CD4-positive, alpha-beta T cell treated with Interleukin-12 subunit alpha and Interleukin-12 subunit beta, for 1 hour (primary cell): Measurements from ENCODE around the gene CCRL2.
A peak's percentile ranks its signal among the peaks of the same experiment; 100 is the strongest.
"Not testable (repeated sequence)": the region's sequence is repeated elsewhere in the genome, so short reads cannot be mapped to it uniquely, and the experiment has no call there.

ENCODE experiments used
- DNase-seq: peaks from one replicate; pipeline ENCODE4 v3.0.0-alpha.2; 2020

Gene CCRL2

DNA sequence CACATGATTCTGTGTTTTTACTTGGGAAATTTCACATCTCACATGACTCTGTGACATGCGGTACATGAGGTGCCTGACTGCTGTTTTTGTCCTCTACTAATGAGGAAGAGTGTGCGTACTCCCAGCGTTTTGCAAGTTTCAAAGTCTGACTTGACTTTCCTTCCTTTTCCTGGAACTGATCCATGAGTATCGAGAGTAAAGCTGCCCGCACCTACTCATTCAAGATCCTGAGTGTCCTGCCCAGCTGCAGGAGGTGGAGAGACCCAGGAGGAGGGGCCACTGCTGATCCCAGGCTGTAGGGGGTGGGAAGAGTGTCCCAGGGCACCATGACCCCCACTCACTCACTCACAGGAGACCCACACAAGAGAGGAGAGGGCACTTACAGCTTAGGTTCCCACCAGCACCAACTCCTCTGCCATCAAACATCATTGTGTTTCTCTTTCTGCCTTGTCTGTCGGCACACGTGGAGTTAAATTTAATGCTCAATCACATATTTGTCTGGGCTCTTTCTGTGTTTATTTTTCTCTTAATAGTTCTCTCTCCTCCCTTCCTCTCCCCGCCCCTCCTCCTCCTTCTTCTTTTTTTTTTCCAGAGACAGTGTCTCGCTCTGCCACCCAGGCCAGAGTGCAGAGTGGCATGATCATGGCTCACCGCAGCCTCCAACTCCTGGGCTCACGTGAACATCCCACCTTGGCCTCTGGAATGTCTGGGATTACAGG is 1.6 kb upstream of the CCRL2 start:
- DNase-seq: no peak

DNA sequence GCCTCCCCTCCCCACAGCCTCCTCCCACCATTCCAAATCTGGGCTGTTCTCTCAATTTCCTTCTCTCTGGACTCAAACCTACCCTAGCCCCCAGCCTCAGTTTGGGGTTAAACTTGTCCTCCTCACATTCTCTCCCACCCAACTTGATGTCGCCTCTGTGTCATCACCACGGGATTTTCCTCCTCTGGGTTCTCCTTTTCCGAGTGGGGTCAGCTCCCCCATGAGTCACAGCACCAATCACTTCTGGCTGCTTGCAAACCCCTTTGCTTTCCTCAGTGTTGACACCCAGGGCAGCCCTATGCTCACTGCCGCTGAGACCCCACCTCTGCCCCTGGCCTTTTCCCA is 644 bp upstream of the CCRL2 start:
- peak; percentile 10 for DNase-seq

DNA sequence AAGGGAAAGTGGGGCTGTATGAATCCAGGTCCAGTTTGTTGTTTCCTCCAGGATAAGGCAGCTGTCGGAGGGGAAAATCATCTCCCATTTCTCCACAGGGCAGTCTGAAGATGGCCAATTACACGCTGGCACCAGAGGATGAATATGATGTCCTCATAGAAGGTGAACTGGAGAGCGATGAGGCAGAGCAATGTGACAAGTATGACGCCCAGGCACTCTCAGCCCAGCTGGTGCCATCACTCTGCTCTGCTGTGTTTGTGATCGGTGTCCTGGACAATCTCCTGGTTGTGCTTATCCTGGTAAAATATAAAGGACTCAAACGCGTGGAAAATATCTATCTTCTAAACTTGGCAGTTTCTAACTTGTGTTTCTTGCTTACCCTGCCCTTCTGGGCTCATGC is 911 bp downstream of the CCRL2 start:
- DNase-seq: no peak

DNA sequence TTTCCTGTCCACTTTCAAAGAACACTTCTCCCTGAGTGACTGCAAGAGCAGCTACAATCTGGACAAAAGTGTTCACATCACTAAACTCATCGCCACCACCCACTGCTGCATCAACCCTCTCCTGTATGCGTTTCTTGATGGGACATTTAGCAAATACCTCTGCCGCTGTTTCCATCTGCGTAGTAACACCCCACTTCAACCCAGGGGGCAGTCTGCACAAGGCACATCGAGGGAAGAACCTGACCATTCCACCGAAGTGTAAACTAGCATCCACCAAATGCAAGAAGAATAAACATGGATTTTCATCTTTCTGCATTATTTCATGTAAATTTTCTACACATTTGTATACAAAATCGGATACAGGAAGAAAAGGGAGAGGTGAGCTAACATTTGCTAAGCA is 1.8 kb downstream of the CCRL2 start:
- no peak for DNase-seq

DNA sequence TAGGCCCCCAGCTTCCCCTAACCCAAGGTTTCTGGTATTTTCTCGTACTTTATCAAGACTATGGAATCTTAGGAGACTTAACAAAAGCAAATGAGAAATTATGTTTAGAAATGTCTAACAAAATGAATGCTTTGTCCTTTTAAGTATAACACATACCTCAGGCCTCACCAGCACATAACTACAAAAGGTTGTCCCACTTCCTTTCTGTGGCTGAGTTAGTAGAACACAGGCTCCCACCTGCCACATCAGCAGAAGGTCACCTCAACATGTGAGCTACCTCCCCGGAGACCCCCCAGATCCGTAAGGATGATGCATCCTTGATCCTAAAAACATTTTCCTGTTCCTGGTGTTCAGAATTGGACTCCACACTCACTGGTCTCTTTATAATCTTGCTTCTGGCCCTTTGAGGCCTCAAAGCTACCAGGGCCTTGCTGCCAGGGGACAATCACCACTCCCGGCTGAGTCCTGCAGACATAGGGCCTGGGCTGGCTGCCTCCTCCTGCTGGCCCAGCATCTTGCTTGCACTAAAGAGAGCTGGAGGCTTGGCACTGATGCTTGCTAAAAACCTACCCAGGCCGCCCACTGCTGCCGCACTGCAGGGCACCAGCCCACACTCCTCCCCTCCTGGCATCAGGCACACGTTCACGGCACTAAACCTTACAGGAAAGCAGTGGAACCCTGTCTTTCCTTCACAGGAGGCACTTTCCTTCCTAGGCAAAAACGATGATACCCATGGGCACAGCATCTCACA is 2.9 kb downstream of the CCRL2 start:
- no peak for DNase-seq

DNA sequence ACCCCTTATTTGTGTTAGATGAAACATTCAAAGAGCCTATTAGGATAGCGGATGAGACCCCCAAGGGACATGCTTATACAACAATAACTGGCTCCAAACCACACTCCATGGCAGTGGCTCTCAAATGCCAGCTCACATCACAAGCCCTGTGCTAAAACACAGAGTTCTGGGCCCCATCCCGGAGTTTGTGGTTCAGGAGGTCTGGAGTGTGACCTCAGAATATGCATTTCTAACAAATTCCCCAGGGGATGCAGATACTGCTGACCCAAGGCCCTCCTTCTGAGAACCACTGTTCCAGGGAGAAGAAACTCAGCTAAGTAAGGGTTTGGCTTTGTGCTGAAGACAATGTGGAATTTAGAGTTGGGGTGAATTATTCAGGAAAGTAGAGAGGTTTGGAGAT is 3.6 kb downstream of the CCRL2 start:
- no peak for DNase-seq

DNA sequence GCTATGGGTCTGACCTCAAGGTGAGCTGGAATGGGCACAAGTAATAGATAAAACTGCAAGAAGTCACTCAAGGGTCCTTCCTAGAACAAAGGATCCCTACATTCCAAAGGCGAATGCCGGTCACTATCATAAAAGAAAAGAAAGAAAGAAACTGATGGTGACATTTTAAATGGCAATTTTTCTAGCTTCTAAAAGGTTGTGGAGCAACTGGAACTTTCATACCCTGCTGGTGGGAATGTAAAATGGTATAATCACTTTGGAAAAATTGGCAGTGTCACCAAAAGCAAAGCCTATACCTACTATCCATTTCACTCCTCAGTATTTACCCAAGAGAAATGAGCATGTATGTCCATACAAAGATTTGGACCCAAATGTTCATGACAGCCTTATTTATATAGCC is 4.2 kb downstream of the CCRL2 start:
- no peak for DNase-seq

DNA sequence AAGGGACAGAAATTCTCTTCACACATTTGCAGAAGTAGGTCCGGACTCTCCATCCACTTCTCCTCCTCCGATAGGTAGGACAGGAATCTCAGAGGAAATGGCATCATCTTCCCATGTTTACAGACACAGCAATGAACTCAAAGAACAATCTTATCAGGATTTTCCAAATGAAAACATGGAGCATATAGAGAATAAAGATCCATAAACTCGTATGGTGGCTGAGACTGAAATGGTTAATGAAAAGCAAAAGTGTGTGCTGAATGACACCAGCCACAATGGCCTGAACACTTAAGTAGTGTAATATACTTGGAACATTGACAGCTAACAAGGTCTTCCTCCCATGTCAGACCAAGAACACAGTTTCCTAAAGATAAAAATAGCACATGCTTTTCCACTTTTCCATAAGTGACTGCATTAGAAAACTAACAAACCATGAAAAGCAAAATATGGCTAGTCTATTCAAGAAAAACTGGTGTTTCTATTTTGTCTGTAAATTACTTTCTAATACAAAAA is 5.8 kb downstream of the CCRL2 start:
- no peak for DNase-seq

DNA sequence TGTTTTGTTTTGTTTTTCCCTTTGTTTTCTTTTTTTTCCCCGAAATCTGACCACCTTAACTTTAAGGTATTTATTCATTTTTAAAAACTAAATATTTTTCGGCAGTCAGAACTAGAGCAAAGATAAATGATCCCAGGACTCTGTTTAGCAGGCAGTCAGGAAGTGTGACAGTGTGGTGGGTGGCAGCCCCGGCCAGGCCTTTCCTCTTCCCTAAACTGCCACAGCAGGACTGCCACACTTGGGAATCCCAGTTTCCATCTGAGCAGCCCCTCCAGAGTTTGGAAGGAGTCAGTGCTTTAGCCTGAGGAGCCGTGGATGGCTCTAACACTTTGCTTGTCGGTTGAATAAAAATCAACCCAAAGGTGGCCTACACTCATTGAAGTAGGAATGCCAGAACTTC is 6.9 kb downstream of the CCRL2 start:
- no peak for DNase-seq

DNA sequence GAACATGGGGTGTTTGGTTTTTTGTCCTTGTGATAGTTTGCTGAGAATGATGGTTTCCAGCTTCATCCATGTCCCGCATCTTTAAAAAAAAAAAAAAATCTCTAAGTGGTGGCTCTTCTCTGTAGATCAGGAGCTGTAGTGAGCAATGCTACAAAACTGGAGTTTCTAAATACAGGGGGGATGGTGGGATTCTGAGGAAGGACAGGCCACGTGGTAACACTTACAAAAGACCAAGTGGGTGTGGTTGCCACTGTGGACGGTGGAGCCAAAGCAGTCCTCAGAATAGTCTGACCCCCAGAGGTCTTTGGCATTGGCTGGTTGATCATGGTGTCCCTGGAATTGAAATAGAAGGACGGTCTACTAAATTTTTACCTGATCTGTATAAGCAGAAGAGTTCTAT is 7.7 kb downstream of the CCRL2 start:
- DNase-seq: no peak

DNA sequence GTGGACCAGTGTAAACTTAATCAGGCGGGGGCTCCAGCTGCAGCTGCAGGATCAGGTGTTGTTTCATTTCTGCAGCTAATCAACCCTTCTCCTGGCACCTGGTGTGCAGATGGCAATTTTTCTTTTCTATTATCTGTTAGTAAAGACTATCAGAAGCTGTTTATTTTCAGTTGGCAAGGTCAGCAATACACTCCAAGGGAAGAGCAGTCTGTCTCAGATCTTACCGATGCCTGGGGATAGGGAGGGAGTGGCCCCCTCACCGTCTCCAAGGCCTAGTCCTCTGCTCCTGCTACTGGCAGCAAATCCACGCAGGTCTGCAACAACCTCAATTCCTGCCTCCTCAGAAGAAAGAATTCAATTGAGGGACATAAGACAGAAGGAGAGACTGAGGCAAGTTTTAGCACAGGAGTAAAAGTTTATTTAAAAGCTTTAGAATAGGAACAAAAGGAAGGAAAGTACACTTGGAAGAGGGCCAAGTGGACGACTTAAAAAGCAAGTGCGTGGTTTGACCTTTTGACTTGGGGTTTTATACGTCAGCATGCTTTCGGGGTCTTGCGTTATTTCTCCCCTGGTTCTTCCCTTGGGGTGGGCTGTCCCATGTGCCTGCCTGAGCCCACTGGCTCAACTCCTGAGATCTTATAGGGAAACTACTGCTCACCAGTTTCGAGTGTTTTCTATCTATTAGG is 9.2 kb downstream of the CCRL2 start:
- no peak for DNase-seq

DNA sequence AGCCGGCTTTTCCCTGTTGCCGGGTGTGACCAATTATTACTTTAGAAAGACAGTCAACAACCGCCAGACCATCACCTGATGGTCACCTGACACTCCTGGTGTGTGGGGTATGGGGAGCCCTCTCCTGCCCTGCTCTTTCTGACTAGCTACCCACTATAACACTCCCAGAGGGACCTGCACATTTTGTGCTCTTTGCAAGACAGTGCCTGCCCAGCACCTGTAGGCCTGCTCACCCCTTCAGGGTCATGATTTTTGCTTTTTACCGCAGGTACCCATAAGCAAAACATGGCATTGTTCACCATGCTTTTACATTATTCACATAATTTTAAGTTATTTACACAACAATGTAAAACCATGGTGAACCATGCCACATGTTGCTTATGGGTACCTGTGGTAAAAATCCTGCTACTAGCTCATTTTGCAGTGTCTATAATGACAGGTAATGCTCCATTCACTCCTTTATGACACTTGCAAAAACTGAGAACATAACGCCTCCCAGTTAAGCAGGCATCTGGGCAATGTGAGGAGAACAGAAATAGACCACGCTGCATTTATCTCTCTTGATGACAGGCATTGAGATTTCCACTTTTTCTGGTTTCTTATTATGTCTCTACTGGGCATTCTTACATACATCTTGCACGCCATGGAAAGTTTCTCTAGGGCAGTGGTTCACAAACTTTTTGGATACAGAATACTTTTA is 9.9 kb downstream of the CCRL2 start:
- DNase-seq: no peak

DNA sequence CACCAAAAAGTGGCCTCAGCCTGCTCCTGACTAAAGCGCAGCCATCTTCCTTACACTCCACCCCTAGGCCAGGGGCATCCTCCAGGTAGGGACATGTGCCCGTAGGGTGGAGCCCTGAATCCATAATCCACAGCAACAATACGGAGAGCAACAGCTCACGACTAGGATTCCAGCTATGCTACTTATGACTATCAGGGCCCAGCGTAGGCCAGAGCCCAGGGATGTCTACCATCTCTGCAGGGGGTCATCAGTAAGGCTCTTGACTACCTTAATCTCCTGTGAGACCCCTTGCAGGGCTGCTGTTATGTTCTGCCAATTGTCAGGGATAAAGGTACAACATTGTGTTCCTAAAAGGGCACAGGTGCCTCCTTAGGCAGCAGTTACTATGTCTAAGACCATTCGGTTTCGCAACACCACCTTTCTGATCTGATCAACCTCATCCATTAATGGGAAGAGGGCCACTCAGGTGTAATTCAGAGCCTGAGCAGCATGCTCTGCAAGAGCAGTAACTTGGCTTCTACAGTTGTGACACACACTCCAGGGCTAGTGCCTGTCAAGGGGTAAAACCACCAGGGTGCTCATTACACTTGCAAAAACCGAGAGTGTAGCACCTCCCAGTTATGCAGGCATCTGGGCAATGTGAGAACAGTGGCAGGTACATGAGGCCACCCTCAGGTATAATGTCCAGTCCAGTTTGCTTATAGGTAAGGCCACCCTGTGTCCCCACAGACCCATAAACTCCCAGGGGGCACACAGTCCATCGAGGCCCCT is 11.0 kb downstream of the CCRL2 start:
- no peak for DNase-seq

DNA sequence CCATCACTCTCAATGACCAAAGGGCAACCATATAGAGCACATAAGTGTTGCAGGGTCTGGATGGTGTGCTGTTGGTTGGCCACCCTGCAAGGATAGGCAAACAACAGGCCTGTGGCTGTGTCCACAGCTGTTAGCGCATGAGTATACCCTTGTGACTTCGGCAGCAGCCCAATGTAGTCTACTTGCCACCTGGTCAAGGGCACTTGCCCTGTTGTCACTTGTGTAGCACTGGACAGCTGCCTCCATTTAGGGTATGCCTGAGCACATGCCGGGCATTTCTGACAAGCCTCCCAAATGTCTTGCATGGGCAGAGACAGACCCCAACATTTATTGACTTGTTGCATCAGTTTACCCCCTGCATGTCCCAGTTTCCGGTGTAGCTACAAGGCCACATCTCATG is 12.8 kb downstream of the CCRL2 start:
- DNase-seq: no peak

DNA sequence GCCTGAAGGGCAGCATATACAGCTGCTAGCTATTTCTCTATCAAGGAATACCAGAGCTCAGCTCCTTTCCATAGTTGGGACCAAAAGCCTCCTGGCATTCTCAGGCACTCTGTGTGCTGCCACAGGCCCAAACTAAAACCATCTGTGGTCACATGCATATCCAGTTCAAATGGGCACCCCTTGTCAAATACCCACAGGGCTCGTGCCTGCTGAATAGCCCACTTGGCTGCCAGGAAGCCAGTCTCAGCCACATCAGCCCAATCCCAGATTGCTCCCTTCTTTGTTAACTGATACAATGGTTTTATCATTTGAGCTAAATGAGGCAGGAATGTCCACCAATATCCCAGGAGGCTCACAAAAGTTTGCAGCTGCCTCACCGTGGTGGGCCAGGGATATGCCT is 13.9 kb downstream of the CCRL2 start:
- DNase-seq: no peak

DNA sequence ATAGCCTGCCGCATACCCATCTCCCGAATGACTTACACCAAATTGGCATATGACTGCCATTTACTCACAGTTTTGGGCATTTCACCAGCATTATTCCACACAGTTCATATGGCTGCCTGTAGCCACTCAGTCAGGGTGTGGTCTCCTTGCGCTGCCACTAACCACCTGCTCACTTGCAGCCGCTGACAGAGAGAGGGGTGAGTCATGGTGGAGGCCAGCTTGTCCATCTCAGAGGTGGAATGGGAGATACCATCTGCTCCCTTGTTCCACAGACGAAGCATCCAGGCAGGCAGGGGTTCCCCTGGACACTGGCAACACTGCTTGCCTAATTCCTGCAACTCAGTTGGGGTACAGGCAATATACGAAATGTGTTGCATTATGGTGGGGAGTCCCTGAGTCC is 15.6 kb downstream of the CCRL2 start:
- DNase-seq: no peak

DNA sequence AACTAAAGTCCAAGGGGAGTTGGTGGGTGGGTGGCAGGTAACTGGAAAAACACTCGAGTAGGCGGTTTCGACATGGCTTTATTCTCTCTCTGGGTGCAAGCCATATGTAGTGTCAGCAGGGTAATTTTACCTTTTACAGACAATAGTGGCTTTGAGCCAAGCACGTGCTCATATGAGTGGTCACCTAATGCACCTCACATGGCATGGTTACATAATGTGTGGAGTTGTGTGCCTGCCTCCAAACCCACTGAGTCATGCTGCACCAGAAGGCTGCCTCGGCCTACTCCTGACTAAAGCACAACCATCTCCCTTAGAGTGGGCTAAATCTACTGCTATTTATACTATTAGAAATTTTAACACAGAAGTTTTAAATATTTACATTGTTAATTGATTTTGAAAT is 16.5 kb downstream of the CCRL2 start:
- DNase-seq: no peak

DNA sequence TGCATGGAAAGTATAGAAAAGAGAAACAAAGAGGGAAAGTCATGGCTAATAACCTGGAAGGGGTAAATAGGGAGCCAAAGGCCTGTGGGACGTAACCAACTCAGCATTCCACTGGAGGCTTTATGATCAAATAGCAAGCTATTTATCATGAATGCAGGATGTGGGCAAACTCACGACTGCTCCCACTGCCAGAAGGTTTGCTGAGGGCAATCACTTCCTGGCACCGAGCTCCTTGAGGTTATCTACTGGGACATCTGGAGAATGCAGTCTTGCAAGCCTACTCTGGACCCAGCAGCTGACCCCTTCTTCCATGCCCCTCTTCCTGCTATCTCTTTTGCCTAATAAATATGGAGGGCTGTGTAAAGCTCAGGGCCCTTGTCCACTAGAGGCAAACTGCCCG is 19.4 kb downstream of the CCRL2 start:
- DNase-seq: not testable (repeated sequence)

DNA sequence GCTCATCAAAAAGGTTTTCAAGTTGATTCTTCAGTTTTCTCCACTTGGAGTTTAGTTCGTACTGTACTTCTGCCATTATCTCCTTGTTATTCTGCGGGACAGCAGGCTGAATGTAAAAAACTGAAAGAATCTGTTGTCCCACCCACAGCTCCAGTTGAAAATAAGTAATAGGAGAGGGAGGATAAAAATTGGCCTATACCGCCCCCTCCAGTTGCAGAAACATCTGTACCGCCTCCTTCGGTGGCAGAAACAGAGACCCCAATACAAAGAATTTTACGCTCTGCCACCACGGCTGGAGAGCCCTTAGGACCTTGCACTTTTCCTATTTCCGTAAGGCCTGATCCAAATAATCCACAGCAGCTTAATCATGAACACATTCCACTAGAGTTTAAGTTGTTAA is 20.3 kb downstream of the CCRL2 start:
- DNase-seq: not testable (repeated sequence)

DNA sequence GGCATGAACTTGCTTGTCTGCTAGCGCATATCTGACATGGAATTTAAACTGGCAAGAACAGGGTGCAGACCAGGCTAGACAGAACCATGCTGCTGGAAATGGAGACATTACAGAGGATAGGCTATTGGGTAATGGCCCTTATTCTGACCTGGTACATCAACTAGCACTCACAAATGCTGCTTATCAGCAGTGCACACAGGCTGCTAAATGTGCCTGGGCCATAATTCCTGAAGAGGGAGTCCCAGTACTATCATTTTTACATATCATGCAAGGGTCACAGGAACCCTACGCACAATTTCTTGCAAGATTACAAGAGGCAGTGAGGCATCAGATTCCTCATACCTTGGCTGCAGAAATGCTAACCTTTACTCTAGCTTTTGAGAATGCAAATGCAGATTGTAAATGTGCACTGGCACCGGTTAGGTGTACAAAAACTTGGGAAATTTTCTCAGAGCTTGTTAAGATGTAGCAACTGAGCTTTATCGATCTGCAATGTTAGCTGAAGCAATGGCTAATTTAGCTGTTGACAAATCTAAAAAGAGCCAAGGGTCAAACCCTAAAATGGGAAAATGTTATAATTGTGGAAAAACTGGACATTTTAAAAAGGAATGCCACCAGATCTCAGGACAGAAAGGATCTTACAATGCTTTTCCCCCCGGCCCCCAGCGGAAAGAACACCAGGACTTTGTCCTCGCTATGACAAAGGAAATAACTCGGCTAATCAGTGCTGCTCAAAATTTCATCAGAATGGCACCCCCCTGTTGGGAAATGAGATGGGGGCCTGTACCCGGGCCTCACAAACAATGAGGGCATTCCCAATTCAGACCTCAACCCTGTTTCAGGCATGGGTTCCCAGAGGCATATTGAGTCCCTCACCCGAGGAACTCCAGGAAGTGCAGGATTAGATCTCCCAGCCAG is 21.1 kb downstream of the CCRL2 start:
- no peak for DNase-seq

DNA sequence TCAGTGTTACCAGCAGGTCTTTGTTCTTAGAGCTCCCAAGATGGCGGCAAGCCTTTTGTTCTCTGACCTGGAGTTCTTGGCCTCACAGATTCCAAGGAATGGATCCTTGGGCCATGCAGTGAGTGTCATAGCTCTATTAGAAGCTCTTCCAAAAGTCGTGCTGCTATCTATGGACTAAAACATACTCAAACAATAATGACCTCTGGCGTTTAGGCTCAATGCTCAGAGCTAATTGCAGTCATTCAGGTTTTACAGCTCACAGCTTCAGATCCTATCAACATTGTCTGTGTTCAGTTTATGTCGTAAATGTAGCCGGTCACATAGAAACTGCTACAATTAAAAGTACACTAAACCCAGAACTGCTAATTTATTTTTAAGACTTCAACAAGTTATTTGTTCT is 22.2 kb downstream of the CCRL2 start:
- DNase-seq: no peak

DNA sequence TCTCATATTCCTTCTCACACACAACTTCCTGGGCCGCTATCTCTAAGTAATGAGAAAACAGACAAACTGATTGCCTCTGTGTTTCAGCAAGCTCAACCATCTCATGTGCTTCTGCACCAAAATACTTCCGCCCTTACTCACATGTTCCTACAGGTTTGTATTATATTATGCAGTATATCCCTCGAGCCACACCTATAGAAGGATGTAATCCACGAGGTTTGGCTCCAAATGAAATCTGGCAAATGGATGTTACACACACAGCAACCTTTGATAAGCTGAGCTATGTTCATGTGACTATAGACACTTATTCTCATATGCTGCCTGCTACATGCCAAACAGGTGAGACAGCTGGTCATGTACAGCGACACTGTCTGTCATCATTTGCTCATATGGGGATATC is 22.6 kb downstream of the CCRL2 start:
- DNase-seq: no peak
